HL-60 (cell line): Measurements from ENCODE around the gene MFSD2B.

ENCODE experiments used
- CTCF ChIP-seq: IDR thresholded peaks from one replicate; pipeline ENCODE4 v1.5.1; 2011; ENCODE audit warnings: low read length, control low read depth, inconsistent platforms; ENCODE audit not compliant: insufficient read depth
- GABPA ChIP-seq: IDR thresholded peaks from 2 replicates; pipeline ENCODE4 v1.6.1; 2012; ENCODE audit warnings: low read depth
- POLR2AphosphoS5 ChIP-seq: IDR thresholded peaks from 2 replicates; pipeline ENCODE4 v1.6.1; 2012; ENCODE audit warnings: low read depth

- no peak for TF ChIP-seq CTCF
- TF ChIP-seq POLR2AphosphoS5, result no peak
- no peak for TF ChIP-seq GABPA
These were observed at the start of gene MFSD2B for GRCh38 chr2:24009680-24010476.
